ENCODE results near the gene CELF5. TPM values are rescaled to one million over a fixed set of nuclear protein-coding genes. Genes with fewer than 3 reads are reported as not detected.
A peak's percentile ranks its signal among the peaks of the same experiment; 100 is the strongest.

Gene CELF5
- total RNA-seq, 4 donors from 2014 or later, result not detected

GRCh38 chr19:3291644-3292043, 67.2 kb downstream of the CELF5 start:
- Histone ChIP-seq H3K4me1 (no peaks in the 10 kb centered on the region), H3K27me3 (peaks cover 0 to 4% of the 10 kb centered on the region in 2 donors), H3K9me3 (no peaks in the 10 kb centered on the region)

GRCh38 chr19:3292958-3293529, 68.6 kb downstream of the CELF5 start:
- peak in 1 of 3 donors; percentile 56 for DNase-seq
- no peaks in the 10 kb centered on the region for H3K36me3 ChIP-seq
- peaks cover 0 to 4% of the 10 kb centered on the region in 2 donors for H3K27me3 ChIP-seq
- H3K27ac ChIP-seq, result no peak overlapping the region
- no peaks in the 10 kb centered on the region for H3K4me1 ChIP-seq
- no peak overlapping the region for H3K4me3 ChIP-seq
- H3K9me3 ChIP-seq, result no peaks in the 10 kb centered on the region
- TF ChIP-seq CTCF (IDR thresholded peaks at IDR 0.05) (no peak), POLR2A (IDR thresholded peaks at IDR 0.05) (no peak)

More at GRCh38 chr19:3291644-3292043, 67.2 kb downstream of the CELF5 start:
- no peaks in the 10 kb centered on the region for H3K36me3 ChIP-seq
- DNase-seq, result no peak
- no peak overlapping the region for H3K27ac ChIP-seq
- H3K4me3 ChIP-seq, result no peak overlapping the region
- TF ChIP-seq POLR2A (IDR thresholded peaks at IDR 0.05) (no peak), CTCF (IDR thresholded peaks at IDR 0.05) (no peak)

GRCh38 chr19:3293560-3293959, 69.1 kb downstream of the CELF5 start:
- Histone ChIP-seq H3K36me3 (no peaks in the 10 kb centered on the region), H3K4me3 (no peak overlapping the region), H3K27ac (no peak overlapping the region), H3K4me1 (no peaks in the 10 kb centered on the region), H3K27me3 (peaks cover 0 to 4% of the 10 kb centered on the region in 2 donors), H3K9me3 (no peaks in the 10 kb centered on the region)
- DNase-seq, result no peak
- TF ChIP-seq POLR2A (IDR thresholded peaks at IDR 0.05) (no peak), CTCF (IDR thresholded peaks at IDR 0.05) (no peak)

GRCh38 chr19:3294080-3294850, 69.8 kb downstream of the CELF5 start:
- no peaks in the 10 kb centered on the region for H3K36me3 ChIP-seq
- TF ChIP-seq POLR2A (IDR thresholded peaks at IDR 0.05), result no peak
- TF ChIP-seq CTCF (IDR thresholded peaks at IDR 0.05), result no peak
- H3K27ac ChIP-seq, result no peak overlapping the region
- H3K9me3 ChIP-seq, result no peaks in the 10 kb centered on the region
- DNase-seq, result no peak
- no peaks in the 10 kb centered on the region for H3K4me1 ChIP-seq
- peaks cover 0 to 4% of the 10 kb centered on the region in 2 donors for H3K27me3 ChIP-seq
- H3K4me3 ChIP-seq, result no peak overlapping the region

GRCh38 chr19:3295581-3295980, 71.1 kb downstream of the CELF5 start:
- H3K36me3 ChIP-seq, result no peaks in the 10 kb centered on the region
- peaks cover 0 to 4% of the 10 kb centered on the region in 2 donors for H3K27me3 ChIP-seq
- TF ChIP-seq CTCF (IDR thresholded peaks at IDR 0.05) (no peak), POLR2A (IDR thresholded peaks at IDR 0.05) (no peak)
- H3K4me1 ChIP-seq, result no peaks in the 10 kb centered on the region
- no peaks in the 10 kb centered on the region for H3K9me3 ChIP-seq
- no peak for DNase-seq
- no peak overlapping the region for H3K27ac ChIP-seq
- H3K4me3 ChIP-seq, result no peak overlapping the region
